Measurements from ENCODE around the gene HEG1.

Gene HEG1

GRCh38 chr3:125042725-125043406 lies 12.9 kb downstream of the HEG1 start:
- no peak for DNase-seq

DNA sequence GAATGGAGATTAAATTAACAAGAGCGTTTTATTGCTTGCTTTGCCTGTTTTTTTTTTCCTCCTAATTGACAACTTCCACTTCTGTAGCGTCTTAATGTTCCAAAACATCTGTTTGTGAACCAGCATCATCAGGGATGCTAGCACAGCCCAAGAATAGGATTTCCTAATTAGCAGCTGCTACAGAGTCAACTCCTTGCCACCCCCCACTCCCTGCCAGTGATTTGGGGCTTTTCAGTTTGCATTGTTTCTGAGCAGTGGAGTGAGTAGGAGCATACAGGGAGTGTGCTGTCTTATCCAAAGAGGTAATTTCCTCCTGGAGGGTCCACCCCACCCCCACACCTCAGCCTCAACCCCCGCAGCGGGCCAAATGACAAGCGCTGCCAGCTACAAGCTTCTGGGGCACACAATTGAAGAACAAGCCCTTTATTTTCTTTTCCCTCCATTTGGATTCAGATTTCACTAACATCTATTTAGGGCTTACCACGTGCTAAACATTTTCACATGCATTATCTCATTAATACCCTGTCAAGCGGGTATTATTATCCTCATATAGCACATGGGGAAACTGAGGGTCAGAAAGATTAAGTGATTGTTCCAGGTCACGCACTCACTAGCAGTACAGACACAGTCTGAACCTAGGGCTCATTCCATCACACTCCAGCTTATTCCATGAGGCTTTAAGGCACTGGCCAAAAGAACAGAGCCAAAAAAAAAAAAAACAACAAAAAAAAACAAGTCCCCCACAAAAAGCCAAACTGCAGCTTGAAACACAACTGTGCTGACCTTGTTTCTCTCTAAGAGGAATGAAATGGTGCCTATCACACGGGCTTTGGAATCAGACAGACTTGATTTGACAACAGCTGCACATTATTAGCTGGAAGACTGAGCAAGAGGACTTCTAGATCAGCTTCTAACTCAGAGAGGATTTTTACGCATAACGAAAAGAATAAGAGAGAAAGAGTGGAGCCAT lies 16.4 kb downstream of the HEG1 start:
- DNase-seq = no peak

DNA sequence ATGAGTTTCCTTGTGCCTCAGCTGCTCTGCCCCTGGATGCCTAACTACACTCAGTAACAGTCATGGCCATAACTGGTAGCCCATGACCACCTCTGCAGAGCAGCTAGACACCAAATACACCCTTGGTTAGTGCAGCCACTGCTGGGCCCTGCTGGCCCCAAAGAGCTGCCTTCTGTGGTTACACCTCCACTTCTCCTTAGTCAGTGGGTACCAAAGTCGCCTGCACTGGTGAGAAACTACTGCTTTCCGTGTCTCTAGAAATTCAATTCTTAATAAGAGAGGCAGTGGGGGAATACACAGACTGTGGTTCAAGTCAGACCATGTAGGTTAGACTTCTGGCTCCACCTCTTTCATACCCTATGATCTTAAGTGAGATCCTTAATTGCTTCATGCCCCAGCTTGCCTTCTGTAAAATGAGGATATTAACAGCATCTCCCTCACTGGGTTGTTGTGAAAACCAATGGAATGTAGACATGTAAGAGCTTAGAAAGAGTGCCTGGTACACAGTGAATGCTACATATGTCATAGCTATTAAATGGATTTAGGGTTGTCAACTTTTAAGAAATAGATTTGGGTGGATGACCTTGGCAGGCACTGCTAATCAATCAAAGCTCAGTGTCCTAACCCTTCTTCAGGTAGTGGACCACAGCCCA lies 18.2 kb downstream of the HEG1 start:
- no peak for DNase-seq

- DNase-seq = no peak
Observed at GRCh38 chr3:125035217-125035616, 20.6 kb downstream of the HEG1 start.

DNA sequence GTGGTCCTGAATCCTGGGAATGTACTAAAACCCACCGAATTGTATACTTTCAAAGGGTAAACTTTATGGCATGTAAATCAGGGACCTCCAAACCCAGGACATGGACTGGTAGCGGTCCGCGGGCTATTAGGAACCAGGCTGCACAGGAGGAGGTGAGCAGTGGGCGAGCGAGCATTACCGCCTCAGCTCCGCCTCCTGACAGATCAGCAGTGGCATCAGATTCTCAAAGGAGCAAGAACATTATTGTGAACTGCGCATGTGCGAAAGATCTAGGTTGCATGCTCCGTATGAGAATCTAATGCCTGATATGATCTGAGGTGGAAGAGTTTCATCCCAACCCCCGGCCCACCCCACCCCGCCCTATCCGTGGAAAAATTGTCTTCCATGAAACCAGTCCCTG lies 22.2 kb downstream of the HEG1 start:
- DNase-seq = no peak

DNA sequence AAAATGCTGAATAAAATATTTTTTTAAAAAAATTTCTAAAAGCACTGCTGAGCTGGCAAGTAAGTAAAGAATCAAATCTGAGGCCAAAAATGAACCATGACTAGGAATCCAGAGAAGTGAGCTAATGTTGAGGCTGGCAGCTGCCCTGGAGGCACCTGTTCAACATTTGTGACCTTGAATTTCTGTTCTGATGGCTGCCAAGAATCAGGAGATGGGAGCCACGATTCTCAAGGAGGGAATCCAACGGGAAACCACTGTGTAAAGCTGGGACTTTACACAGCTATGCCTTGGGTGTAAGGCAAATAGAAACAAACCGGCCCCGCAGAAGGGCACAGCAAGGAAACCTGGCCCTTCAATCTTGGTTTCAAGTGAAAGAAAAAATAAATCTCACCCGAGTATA lies 22.7 kb downstream of the HEG1 start:
- DNase-seq = no peak

DNA sequence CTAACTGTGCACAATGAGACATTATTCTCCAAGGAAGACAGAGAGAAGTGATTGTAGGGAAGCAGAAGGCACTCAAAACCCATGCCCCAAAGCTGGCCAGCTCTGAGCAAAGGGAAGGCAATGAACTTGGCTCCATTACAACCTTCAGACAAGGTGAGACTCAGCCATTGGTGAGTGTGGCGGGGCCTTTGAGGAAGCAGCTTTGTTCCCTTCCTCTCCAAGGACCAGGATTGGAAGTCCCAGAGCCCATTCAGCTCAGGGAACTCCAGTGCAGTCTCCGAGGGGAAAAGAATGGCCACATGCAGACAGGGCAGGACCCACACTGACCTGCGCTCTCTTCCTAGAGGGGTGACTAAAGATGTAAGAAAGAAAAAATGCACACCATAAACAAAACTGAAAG lies 23.1 kb downstream of the HEG1 start:
- DNase-seq = no peak

- no peak for DNase-seq
Observed at GRCh38 chr3:125032100-125032643, 23.6 kb downstream of the HEG1 start.

GRCh38 chr3:125031544-125031943 lies 24.3 kb downstream of the HEG1 start:
- DNase-seq = no peak

DNA sequence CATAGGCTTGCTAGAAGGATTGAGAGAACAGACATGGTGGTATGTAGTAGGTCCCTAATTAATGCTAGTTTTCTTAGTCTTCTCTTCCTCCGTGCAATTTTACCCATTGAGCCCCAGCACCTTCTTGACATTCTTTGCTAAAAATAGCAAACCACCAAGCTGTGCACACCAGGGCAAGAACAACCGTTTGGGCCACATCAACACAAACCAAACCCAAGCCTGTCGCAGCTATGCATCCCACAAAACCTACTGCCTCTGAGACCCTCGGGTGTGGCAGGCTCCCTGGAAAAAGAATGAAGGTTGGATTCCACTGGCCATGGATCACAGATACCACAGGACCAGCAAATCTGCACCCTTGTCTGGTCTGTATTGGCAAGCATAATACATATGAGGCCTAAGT lies 27.1 kb downstream of the HEG1 start:
- no peak for DNase-seq

DNA sequence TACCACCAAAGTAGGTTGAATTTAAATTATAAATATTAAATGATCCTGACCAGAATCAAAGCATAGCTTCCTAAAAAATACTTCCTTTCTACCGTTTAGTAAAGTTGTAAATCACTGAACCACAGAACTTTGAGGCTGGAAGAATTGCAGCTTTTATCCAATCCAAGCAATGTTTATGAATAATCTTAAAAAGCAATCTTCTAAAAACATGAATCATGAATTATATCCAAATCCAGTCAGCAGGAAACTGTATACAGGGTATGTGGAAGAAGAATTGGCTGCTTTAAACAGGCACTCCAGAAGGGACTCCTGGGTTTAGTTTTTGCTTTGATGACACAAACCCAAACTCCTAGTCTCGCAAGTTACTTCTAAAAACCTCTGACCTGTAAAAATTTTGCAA lies 30.2 kb downstream of the HEG1 start:
- DNase-seq = no peak

DNA sequence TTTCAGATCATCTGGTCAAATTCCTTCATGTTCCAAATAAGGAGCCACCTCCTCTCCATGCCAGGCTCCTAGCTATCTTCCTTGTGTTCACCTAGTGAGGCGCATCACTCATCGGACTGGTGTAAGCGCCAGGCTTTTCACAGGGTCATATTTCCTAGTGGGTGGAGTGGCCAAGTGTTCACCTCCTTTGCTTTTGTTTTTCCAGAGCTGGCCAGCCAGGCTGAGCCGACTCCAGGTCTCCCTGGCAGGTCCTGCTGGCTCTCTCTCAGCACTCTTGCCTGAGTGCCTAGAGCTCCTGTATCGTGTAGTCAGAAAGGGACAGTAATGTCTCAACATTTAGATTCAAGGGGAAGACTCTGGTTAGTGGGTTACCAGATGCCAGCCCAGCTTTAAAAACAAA lies 31.0 kb downstream of the HEG1 start:
- no peak for DNase-seq

GRCh38 chr3:125023833-125024555 lies 31.8 kb downstream of the HEG1 start:
- DNase-seq = no peak

- DNase-seq = no peak
Observed at GRCh38 chr3:125022206-125022605, 33.6 kb downstream of the HEG1 start.

DNA sequence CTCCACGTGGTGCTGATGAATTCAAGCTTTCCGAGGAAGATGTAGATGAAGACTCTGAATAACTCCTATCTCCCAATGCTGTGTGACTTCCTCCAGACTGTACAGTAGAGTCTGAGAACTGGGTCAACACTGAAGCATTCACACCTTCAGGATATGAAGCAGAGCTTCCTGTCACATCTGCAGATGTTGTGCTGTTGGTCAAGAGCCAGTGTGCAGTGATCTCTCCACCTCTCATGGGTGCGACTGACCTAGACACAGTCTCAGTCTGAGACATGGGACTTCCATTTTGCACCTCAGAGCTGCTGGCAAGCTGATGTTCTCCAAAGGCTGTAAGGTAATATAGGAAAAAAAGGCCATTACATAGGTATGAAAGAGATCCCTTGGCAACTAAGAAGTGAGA lies 36.5 kb downstream of the HEG1 start:
- no peak for DNase-seq

DNA sequence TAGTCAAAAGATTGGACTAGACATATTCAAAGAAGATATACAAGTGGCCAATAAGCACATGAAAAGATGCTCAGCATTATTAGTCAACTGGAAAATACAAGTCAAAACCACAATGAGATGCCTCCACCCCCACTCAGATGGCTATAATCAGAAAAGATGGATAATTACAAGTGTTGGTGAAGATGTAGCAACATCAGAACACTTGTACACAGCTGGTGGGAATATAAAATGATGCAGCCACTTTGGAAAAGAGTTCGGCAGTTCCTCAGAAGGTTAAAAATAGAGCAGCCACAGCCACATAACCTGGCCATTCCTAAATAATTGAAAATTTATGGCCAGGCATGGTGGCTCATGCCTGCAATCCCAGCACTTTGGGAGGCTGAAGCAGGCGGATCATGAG lies 38.4 kb downstream of the HEG1 start:
- DNase-seq = no peak

DNA sequence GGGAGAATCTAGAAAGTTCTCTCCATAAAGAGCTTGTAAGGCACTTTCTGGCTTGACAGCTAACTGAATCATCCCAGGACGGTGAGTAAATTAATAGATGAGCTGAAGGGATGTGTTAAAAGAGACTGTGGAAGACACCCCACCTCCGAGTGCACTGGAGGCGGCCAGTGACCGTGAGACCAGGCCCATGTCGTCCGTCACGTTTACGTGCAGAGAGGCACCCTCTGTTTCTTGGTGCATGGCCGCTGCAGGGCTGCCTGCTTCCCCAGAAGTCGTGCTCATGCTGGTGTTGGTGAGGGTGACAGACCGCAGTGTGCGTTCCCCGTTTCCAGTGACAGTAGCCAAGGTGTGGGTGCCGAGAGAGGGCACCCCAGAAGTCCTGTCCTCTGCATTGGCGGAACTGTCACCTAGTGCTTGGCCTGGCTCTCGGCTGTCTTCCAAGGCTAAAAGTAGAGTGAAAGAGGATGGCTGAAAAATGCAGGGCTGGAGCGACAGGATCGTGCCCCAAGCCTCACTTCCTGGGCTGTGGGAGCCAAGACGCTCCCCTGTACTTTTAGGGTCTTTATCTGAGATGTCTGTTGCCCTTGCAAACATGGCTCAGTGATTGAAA lies 41.1 kb downstream of the HEG1 start:
- no peak for DNase-seq

DNA sequence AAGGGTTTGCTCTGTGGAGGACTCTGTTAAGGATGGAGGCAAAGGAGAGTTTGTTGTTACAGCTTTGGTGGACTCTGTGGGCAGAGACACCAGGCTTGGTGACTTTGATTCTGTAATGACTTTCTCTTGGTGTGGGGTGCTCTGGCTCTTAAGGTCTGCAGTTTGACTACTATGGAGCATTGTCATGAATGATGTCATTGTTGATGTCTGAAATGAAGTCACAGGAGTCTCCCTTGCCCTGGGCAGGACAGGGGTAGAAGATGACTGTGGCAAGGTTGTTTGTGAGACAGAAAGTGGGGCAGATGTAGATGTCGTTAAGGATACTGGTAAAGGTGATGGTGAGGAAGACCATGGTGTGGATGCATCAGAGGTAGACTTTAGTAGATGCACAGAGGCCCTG lies 42.7 kb downstream of the HEG1 start:
- DNase-seq = no peak

GRCh38 chr3:125011941-125012340 lies 43.9 kb downstream of the HEG1 start:
- no peak for DNase-seq

- DNase-seq = no peak
Observed at GRCh38 chr3:125010393-125010792, 45.4 kb downstream of the HEG1 start.

DNA sequence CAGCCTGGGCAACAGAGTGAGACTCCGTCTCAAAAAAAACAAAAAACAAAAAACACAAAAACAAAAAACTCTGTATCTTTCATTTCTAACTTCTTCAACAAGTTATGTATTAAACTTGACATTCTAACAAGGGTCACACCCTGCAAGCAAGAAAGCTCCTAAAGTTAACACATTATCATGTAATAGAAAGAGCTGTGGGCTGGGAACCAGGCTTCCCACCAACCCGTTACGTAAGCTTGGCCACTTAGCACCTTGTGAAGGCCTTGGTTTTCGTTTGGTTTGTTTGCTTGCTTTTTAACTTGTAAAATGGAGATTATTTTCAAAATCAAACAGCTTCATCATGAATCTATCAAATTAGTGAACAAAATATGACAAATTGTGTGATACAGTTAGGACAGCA lies 47.0 kb downstream of the HEG1 start:
- no peak for DNase-seq

DNA sequence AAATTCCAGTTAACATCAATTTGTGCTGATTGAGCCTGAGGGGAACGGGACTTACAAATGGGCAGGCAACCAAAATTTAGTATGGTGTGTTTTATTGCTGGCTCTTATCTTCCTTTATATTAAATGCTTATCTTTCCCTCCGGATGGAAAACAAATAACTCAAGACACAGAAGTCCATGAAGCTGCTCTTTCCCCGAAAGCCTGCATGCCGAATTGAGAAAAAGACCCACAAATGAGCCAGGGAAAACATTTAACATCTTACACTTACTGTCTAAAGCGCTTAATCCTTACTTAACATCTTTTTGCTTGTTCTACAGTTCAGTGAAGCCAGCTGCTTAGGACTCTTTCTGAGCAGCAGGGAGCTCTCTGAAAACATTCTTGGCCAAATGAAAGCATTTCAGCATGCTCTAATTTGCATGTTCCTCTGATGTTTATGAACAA lies 49.5 kb downstream of the HEG1 start:
- DNase-seq = no peak
